GM23338 (cell line): Measurements from ENCODE around the gene CLIC5. TPM values are rescaled to one million over a fixed set of nuclear protein-coding genes. Genes with fewer than 3 reads are reported as not detected.
A peak's percentile ranks its signal among the peaks of the same experiment; 100 is the strongest.

ENCODE experiments used
- ATAC-seq: fragments of 200-7000 bp; cut with Tn5 transposase; 3 replicates; pipeline ENCODE4 v1.9.1; 2020
- DNase-seq: peaks from one replicate; pipeline ENCODE4 v3.0.0-alpha.2; 2015; ENCODE audit warnings: low spot score
- H2AFZ ChIP-seq: fragments of 200-600 bp; sonication (generic); 2 replicates; pipeline ENCODE4 v1.8.0; 2016; ENCODE audit warnings: antibody characterized with exemption, mild to moderate bottlenecking, moderate library complexity
- H3F3A ChIP-seq: fragments of 200-600 bp; sonication (generic); replicated peaks from 2 replicates; pipeline ENCODE4 v1.8.0; 2017; ENCODE audit warnings: antibody characterized with exemption, mixed run types, low read depth
- H3K27ac ChIP-seq: fragments of 200-600 bp; sonication (generic); 2 replicates; pipeline ENCODE4 v1.6.1; 2016; ENCODE audit warnings: low read depth
- H3K27me3 ChIP-seq: fragments of 200-600 bp; sonication (generic); 2 replicates; pipeline ENCODE4 v1.8.0; 2016; ENCODE audit warnings: mild to moderate bottlenecking, mixed run types, moderate library complexity; ENCODE audit not compliant: insufficient read depth
- H3K36me3 ChIP-seq: fragments of 200-600 bp; sonication (generic); 2 replicates; pipeline ENCODE4 v1.8.0; 2016; ENCODE audit warnings: mild to moderate bottlenecking; ENCODE audit not compliant: insufficient read depth
- H3K4me1 ChIP-seq: fragments of 200-600 bp; sonication (generic); 2 replicates; pipeline ENCODE4 v1.8.0; 2016; ENCODE audit warnings: mild to moderate bottlenecking, moderate library complexity; ENCODE audit not compliant: insufficient read depth
- H3K4me2 ChIP-seq: fragments of 200-600 bp; sonication (generic); 2 replicates; pipeline ENCODE4 v1.7.1; 2017; ENCODE audit warnings: mixed run types
- H3K4me3 ChIP-seq: fragments of 200-600 bp; sonication (generic); 2 replicates; pipeline ENCODE4 v1.6.1; 2016; ENCODE audit warnings: mixed run types
- H3K79me2 ChIP-seq: fragments of 200-600 bp; sonication (generic); replicated peaks from 2 replicates; pipeline ENCODE4 v1.8.0; 2017; ENCODE audit warnings: mild to moderate bottlenecking; ENCODE audit not compliant: insufficient read depth
- H3K9me2 ChIP-seq: fragments of 200-600 bp; sonication (generic); 2 replicates; pipeline ENCODE4 v1.8.0; 2017; ENCODE audit not compliant: insufficient read depth
- H4K20me1 ChIP-seq: fragments of 200-600 bp; sonication (generic); replicated peaks from 2 replicates; pipeline ENCODE4 v1.8.0; 2017; ENCODE audit warnings: mild to moderate bottlenecking; ENCODE audit not compliant: insufficient read depth
- H3K27ac Mint-ChIP-seq: 2 replicates; pipeline ENCODE4 v1.8.0; 2020; ENCODE audit warnings: inconsistent platforms, mild to moderate bottlenecking, moderate library complexity, mixed read lengths
- H3K27me3 Mint-ChIP-seq: 3 replicates; pipeline ENCODE4 v1.8.0; 2022; ENCODE audit warnings: low read depth, mild to moderate bottlenecking, moderate library complexity, mixed read lengths, inconsistent platforms; ENCODE audit not compliant: insufficient read depth, poor library complexity
- H3K36me3 Mint-ChIP-seq: 3 replicates; pipeline ENCODE4 v1.8.0; 2021; ENCODE audit warnings: low read depth, mild to moderate bottlenecking, inconsistent platforms, moderate library complexity, mixed read lengths
- H3K4me1 Mint-ChIP-seq: 3 replicates; pipeline ENCODE4 v1.8.0; 2020; ENCODE audit warnings: mild to moderate bottlenecking, inconsistent platforms, mixed read lengths
- H3K4me3 Mint-ChIP-seq: 3 replicates; pipeline ENCODE4 v1.8.0; 2021; ENCODE audit warnings: moderate library complexity, mild to moderate bottlenecking, inconsistent platforms, mixed read lengths
- H3K9me3 Mint-ChIP-seq: 3 replicates; pipeline ENCODE4 v1.8.0; 2020; ENCODE audit warnings: moderate library complexity, mild to moderate bottlenecking, inconsistent platforms, mixed read lengths
- CREB1 ChIP-seq: fragments of 250-450 bp; sonication (Bioruptor Pico); IDR thresholded peaks from 2 replicates; pipeline ENCODE4 v1.5.0; 2020; ENCODE audit warnings: low read depth, mild to moderate bottlenecking, moderate library complexity
- EZH2 ChIP-seq: fragments of 200-600 bp; sonication (generic); IDR thresholded peaks from one replicate; pipeline ENCODE4 v1.8.0; 2017; ENCODE audit warnings: antibody characterized with exemption, mild to moderate bottlenecking, low read depth; ENCODE audit not compliant: unreplicated experiment
- EZH2phosphoT487 ChIP-seq: fragments of 200-600 bp; sonication (generic); IDR thresholded peaks from one replicate; pipeline ENCODE4 v1.8.1; 2018; ENCODE audit warnings: antibody characterized with exemption; ENCODE audit not compliant: unreplicated experiment
- JUNB ChIP-seq: IDR thresholded peaks from one replicate; pipeline ENCODE4 v1.6.1; 2016; ENCODE audit warnings: antibody characterized with exemption; ENCODE audit not compliant: unreplicated experiment
- NANOG ChIP-seq: IDR thresholded peaks from 2 replicates; pipeline ENCODE4 v1.6.1; 2016; ENCODE audit warnings: antibody characterized with exemption, borderline replicate concordance
- POLR2AphosphoS5 ChIP-seq: IDR thresholded peaks from 2 replicates; pipeline ENCODE4 v1.6.1; 2016; ENCODE audit warnings: antibody characterized with exemption, low read depth
- STAT1 ChIP-seq: IDR thresholded peaks from one replicate; pipeline ENCODE4 v1.6.1; 2016; ENCODE audit warnings: antibody characterized with exemption; ENCODE audit not compliant: unreplicated experiment
- ZNF114 ChIP-seq: fragments of 250-450 bp; sonication (Bioruptor Pico); IDR thresholded peaks from 2 replicates; pipeline ENCODE4 v1.5.0; 2020; ENCODE audit warnings: mild to moderate bottlenecking, moderate library complexity
- ZNF331 ChIP-seq: fragments of 250-450 bp; sonication (Bioruptor Pico); IDR thresholded peaks from 2 replicates; pipeline ENCODE4 v1.5.0; 2020; ENCODE audit warnings: low read depth, mild to moderate bottlenecking, moderate library complexity
- polyA plus RNA-seq: library from polyadenylated mRNA; unstranded; fragments of >200 nt; fragmentation: Nextera tagmentation; extraction: Ambion mirVana; gene quantifications from 2 replicates; pipeline ENCODE4 v1.2.1, GENCODE V29; 2016
- total RNA-seq: library from RNA; depleted of rRNA; stranded (reverse); fragments of >200 nt; shearing (Covaris generic); gene quantifications from 2 replicates; pipeline ENCODE4 v1.2.3, GENCODE V29; 2014
- TF ChIP-seq, protein P1 (sequence below): IDR thresholded peaks from 2 replicates; pipeline ENCODE4 v1.6.1; 2016; ENCODE audit warnings: antibody characterized with exemption
- TF ChIP-seq, protein P2 (sequence below): fragments of 250-450 bp; sonication (Bioruptor Pico); IDR thresholded peaks from 2 replicates; pipeline ENCODE4 v1.5.0; 2020; ENCODE audit warnings: mild to moderate bottlenecking, moderate library complexity
- TF ChIP-seq, protein P3 (sequence below), 2 experiments: fragments of 200-600 bp in 1 of 2; sonication (generic) in 1 of 2; conservative IDR thresholded peaks; 2 replicates each; pipeline versions ENCODE4 v1.5.1 to v1.6.1; 2016 to 2017; ENCODE audit warnings: antibody characterized with exemption in 2 of 2, low read depth in 2 of 2, mild to moderate bottlenecking in 2 of 2, moderate library complexity in 1 of 2
- TF ChIP-seq, protein P4 (sequence below): IDR thresholded peaks from one replicate; pipeline ENCODE4 v1.6.1; 2018; ENCODE audit warnings: antibody characterized with exemption; ENCODE audit not compliant: unreplicated experiment

The CLIC5 gene
- total and polyA plus RNA-seq, 2 experiments from 2014 or later = 0.08 TPM; not detected in 1

DNA sequence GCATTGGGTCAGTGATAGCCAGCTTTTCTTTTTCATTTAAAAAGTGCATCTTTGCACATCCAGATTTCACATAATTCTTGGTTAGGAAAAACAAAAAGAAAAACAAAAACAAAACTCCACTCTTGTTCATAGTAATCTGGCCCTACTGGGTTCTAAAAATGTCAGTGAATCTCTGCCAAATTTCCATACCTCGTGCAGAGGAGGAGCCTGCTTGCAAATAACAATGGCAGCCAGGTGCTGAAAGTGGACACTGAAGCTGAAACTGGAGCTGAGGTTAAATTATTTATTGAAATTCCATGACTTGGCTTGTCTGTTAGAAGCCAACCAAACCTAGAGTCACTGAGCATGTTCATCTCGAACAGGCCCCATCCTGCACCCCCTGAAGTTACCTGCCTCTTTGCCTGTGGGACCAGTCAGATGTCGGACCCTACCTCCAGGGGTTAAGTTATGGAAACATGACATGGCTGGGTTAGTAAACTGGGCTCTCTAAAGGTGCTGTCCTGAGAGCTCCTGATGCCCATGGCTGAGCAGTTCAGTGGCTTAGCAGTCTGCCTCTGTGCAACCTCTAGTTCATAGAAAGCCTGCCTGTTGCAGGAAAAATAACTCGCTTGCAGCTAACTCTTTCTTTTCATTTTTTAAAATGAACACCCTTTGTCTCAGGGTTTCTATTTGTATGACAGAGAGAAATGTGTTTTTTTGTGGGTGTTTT is 42.7 kb downstream of the CLIC5 start:
- Histone ChIP-seq H3K9me2 (0 out of 2 replicates have a peak, but pooled peaks cover 11% of the 10 kb centered on the region), H3F3A (no peaks in the 10 kb centered on the region), H3K4me3 (no peak overlapping the region), H3K4me1 (peaks cover 7% of the 10 kb centered on the region), H4K20me1 (no peaks in the 10 kb centered on the region), H3K27me3 (no peaks in the 10 kb centered on the region), H2AFZ (peak overlapping the region; percentile 38; the same call in 1 of the 2 replicates), H3K4me2 (no peak overlapping the region), H3K27ac (no peak overlapping the region), H3K36me3 (no peaks in the 10 kb centered on the region), H3K79me2 (no peaks in the 10 kb centered on the region)
- TF ChIP-seq, protein P1, sequence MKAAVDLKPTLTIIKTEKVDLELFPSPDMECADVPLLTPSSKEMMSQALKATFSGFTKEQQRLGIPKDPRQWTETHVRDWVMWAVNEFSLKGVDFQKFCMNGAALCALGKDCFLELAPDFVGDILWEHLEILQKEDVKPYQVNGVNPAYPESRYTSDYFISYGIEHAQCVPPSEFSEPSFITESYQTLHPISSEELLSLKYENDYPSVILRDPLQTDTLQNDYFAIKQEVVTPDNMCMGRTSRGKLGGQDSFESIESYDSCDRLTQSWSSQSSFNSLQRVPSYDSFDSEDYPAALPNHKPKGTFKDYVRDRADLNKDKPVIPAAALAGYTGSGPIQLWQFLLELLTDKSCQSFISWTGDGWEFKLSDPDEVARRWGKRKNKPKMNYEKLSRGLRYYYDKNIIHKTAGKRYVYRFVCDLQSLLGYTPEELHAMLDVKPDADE = no peak
- TF ChIP-seq, protein P2, sequence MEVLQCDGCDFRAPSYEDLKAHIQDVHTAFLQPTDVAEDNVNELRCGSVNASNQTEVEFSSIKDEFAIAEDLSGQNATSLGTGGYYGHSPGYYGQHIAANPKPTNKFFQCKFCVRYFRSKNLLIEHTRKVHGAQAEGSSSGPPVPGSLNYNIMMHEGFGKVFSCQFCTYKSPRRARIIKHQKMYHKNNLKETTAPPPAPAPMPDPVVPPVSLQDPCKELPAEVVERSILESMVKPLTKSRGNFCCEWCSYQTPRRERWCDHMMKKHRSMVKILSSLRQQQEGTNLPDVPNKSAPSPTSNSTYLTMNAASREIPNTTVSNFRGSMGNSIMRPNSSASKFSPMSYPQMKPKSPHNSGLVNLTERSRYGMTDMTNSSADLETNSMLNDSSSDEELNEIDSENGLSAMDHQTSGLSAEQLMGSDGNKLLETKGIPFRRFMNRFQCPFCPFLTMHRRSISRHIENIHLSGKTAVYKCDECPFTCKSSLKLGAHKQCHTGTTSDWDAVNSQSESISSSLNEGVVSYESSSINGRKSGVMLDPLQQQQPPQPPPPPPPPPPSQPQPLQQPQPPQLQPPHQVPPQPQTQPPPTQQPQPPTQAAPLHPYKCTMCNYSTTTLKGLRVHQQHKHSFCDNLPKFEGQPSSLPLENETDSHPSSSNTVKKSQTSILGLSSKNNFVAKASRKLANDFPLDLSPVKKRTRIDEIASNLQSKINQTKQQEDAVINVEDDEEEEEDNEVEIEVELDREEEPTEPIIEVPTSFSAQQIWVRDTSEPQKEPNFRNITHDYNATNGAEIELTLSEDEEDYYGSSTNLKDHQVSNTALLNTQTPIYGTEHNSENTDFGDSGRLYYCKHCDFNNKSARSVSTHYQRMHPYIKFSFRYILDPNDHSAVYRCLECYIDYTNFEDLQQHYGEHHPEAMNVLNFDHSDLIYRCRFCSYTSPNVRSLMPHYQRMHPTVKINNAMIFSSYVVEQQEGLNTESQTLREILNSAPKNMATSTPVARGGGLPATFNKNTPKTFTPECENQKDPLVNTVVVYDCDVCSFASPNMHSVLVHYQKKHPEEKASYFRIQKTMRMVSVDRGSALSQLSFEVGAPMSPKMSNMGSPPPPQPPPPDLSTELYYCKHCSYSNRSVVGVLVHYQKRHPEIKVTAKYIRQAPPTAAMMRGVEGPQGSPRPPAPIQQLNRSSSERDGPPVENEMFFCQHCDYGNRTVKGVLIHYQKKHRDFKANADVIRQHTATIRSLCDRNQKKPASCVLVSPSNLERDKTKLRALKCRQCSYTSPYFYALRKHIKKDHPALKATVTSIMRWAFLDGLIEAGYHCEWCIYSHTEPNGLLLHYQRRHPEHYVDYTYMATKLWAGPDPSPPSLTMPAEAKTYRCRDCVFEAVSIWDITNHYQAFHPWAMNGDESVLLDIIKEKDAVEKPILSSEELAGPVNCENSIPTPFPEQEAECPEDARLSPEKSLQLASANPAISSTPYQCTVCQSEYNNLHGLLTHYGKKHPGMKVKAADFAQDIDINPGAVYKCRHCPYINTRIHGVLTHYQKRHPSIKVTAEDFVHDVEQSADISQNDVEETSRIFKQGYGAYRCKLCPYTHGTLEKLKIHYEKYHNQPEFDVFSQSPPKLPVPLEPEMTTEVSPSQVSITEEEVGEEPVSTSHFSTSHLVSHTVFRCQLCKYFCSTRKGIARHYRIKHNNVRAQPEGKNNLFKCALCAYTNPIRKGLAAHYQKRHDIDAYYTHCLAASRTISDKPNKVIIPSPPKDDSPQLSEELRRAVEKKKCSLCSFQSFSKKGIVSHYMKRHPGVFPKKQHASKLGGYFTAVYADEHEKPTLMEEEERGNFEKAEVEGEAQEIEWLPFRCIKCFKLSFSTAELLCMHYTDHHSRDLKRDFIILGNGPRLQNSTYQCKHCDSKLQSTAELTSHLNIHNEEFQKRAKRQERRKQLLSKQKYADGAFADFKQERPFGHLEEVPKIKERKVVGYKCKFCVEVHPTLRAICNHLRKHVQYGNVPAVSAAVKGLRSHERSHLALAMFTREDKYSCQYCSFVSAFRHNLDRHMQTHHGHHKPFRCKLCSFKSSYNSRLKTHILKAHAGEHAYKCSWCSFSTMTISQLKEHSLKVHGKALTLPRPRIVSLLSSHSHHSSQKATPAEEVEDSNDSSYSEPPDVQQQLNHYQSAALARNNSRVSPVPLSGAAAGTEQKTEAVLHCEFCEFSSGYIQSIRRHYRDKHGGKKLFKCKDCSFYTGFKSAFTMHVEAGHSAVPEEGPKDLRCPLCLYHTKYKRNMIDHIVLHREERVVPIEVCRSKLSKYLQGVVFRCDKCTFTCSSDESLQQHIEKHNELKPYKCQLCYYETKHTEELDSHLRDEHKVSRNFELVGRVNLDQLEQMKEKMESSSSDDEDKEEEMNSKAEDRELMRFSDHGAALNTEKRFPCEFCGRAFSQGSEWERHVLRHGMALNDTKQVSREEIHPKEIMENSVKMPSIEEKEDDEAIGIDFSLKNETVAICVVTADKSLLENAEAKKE = no peak
- no peak for TF ChIP-seq CREB1 (CRISPR knock-in tag)
- no peak for TF ChIP-seq NANOG
- TF ChIP-seq EZH2 = no peak
- TF ChIP-seq, protein P3, sequence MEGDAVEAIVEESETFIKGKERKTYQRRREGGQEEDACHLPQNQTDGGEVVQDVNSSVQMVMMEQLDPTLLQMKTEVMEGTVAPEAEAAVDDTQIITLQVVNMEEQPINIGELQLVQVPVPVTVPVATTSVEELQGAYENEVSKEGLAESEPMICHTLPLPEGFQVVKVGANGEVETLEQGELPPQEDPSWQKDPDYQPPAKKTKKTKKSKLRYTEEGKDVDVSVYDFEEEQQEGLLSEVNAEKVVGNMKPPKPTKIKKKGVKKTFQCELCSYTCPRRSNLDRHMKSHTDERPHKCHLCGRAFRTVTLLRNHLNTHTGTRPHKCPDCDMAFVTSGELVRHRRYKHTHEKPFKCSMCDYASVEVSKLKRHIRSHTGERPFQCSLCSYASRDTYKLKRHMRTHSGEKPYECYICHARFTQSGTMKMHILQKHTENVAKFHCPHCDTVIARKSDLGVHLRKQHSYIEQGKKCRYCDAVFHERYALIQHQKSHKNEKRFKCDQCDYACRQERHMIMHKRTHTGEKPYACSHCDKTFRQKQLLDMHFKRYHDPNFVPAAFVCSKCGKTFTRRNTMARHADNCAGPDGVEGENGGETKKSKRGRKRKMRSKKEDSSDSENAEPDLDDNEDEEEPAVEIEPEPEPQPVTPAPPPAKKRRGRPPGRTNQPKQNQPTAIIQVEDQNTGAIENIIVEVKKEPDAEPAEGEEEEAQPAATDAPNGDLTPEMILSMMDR (conservative IDR thresholded peaks at IDR 0.05; ENCODE audit: low read depth in 2 of 2) = no peak
- no peak for TF ChIP-seq POLR2AphosphoS5
- no peak for TF ChIP-seq EZH2phosphoT487
- TF ChIP-seq ZNF114 (CRISPR knock-in tag) = no peak
- TF ChIP-seq ZNF331 (CRISPR knock-in tag) = no peak
- no peak for TF ChIP-seq JUNB
- no peak for TF ChIP-seq STAT1
- TF ChIP-seq, protein P4, sequence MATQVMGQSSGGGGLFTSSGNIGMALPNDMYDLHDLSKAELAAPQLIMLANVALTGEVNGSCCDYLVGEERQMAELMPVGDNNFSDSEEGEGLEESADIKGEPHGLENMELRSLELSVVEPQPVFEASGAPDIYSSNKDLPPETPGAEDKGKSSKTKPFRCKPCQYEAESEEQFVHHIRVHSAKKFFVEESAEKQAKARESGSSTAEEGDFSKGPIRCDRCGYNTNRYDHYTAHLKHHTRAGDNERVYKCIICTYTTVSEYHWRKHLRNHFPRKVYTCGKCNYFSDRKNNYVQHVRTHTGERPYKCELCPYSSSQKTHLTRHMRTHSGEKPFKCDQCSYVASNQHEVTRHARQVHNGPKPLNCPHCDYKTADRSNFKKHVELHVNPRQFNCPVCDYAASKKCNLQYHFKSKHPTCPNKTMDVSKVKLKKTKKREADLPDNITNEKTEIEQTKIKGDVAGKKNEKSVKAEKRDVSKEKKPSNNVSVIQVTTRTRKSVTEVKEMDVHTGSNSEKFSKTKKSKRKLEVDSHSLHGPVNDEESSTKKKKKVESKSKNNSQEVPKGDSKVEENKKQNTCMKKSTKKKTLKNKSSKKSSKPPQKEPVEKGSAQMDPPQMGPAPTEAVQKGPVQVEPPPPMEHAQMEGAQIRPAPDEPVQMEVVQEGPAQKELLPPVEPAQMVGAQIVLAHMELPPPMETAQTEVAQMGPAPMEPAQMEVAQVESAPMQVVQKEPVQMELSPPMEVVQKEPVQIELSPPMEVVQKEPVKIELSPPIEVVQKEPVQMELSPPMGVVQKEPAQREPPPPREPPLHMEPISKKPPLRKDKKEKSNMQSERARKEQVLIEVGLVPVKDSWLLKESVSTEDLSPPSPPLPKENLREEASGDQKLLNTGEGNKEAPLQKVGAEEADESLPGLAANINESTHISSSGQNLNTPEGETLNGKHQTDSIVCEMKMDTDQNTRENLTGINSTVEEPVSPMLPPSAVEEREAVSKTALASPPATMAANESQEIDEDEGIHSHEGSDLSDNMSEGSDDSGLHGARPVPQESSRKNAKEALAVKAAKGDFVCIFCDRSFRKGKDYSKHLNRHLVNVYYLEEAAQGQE = no peak
- H3K9me3 Mint-ChIP-seq = peaks cover 3% of the 10 kb centered on the region; the same call in 1 of the 3 replicates
- DNase-seq (no peak), ATAC-seq (no peak)
- no peak overlapping the region for H3K27ac Mint-ChIP-seq
- no peaks in the 10 kb centered on the region for H3K27me3 Mint-ChIP-seq
- H3K36me3 Mint-ChIP-seq = no peaks in the 10 kb centered on the region
- H3K4me1 Mint-ChIP-seq = peaks cover 11% of the 10 kb centered on the region; the same call in 2 of the 3 replicates
- H3K4me3 Mint-ChIP-seq = no peak overlapping the region
